Keratinocyte (primary cell): ENCODE measurements around the gene CDYL. TPM values are rescaled to one million over a fixed set of nuclear protein-coding genes. Genes with fewer than 3 reads are reported as not detected.

Experiments
- DNase-seq: peaks from one replicate; pipeline ENCODE4 v3.0.0-alpha.2; 2011; ENCODE audit warnings: low read depth, missing footprints, low spot score
- FAIRE-seq: peaks from 2 replicates; lab custom pipeline; 2011; peaks lifted over from hg19 to GRCh38; lab: Jason Lieb, UNC
- H2AFZ ChIP-seq: 2 replicates; pipeline ENCODE4 v1.6.0; 2012; ENCODE audit warnings: low read length, control low read depth, inconsistent platforms; ENCODE audit not compliant: control insufficient read depth
- H3K27ac ChIP-seq: 2 replicates; pipeline ENCODE4 v1.5.1; 2011; ENCODE audit warnings: low read length; ENCODE audit not compliant: control insufficient read depth, insufficient read depth
- H3K27me3 ChIP-seq: 3 replicates; pipeline ENCODE4 v1.6.0; 2011; ENCODE audit warnings: low read length; ENCODE audit not compliant: control insufficient read depth, insufficient read depth; ENCODE audit errors: extremely low read depth
- H3K36me3 ChIP-seq, 2 experiments: 2 replicates in 1 of 2; 3 replicates in 1 of 2; pipeline ENCODE4 v1.5.1; 2011; ENCODE audit warnings: low read length in 2 of 2, mild to moderate bottlenecking in 1 of 2; ENCODE audit not compliant: control insufficient read depth in 2 of 2, insufficient read depth in 2 of 2; ENCODE audit errors: extremely low read depth in 1 of 2
- H3K4me1 ChIP-seq: 3 replicates; pipeline ENCODE4 v1.5.1; 2011; ENCODE audit warnings: low read length; ENCODE audit not compliant: control insufficient read depth, insufficient read depth; ENCODE audit errors: extremely low read depth
- H3K4me2 ChIP-seq: 3 replicates; pipeline ENCODE4 v1.6.0; 2011; ENCODE audit warnings: low read depth, low read length; ENCODE audit not compliant: control insufficient read depth, insufficient read depth; ENCODE audit errors: extremely low read depth
- H3K4me3 ChIP-seq, 3 experiments: fragments of 200-600 bp in 1 of 3; sonication (generic) in 1 of 3; 2 replicates in 2 of 3; 3 replicates in 1 of 3; pipeline ENCODE4 v1.5.1; 2011 to 2016; ENCODE audit warnings: low read length in 3 of 3, mild to moderate bottlenecking in 3 of 3, control low read depth in 2 of 3, inconsistent platforms in 1 of 3, low read depth in 1 of 3, mixed read lengths in 1 of 3, mixed run types in 1 of 3, moderate library complexity in 1 of 3; ENCODE audit not compliant: control insufficient read depth in 2 of 3, insufficient read depth in 2 of 3; ENCODE audit errors: extremely low read depth in 1 of 3
- H3K79me2 ChIP-seq: 2 replicates; pipeline ENCODE4 v1.6.0; 2012; ENCODE audit warnings: low read length; ENCODE audit not compliant: control insufficient read depth, insufficient read depth
- H3K9ac ChIP-seq: 3 replicates; pipeline ENCODE4 v1.6.0; 2011; ENCODE audit warnings: low read length; ENCODE audit not compliant: control insufficient read depth, insufficient read depth; ENCODE audit errors: extremely low read depth
- H3K9me1 ChIP-seq: 3 replicates; pipeline ENCODE4 v1.6.0; 2011; ENCODE audit warnings: low read length; ENCODE audit not compliant: control insufficient read depth, insufficient read depth; ENCODE audit errors: extremely low read depth
- H3K9me3 ChIP-seq: 2 replicates; pipeline ENCODE4 v1.5.1; 2012; ENCODE audit warnings: low read depth, low read length; ENCODE audit not compliant: control insufficient read depth
- H4K20me1 ChIP-seq: 3 replicates; pipeline ENCODE4 v1.6.0; 2011; ENCODE audit warnings: low read length; ENCODE audit not compliant: control insufficient read depth, insufficient read depth; ENCODE audit errors: extremely low read depth
- CTCF ChIP-seq, 3 experiments: IDR thresholded peaks in 1 of 3; conservative IDR thresholded peaks in 1 of 3; optimal IDR thresholded peaks in 1 of 3; 2 replicates in 2 of 3; 3 replicates in 1 of 3; pipeline versions ENCODE3 to v1.5.1; 2011; ENCODE audit warnings: low read length in 3 of 3, mild to moderate bottlenecking in 3 of 3, moderate library complexity in 2 of 3, control low read depth in 1 of 3, inconsistent platforms in 1 of 3; ENCODE audit not compliant: insufficient read depth in 2 of 3; ENCODE audit errors: extremely low read depth in 1 of 3
- EZH2 ChIP-seq: IDR thresholded peaks from one replicate; pipeline ENCODE4 v1.6.1; 2012; ENCODE audit warnings: inconsistent platforms, mild to moderate bottlenecking, low read length, moderate library complexity
- dilution Hi-C: fragments of 300-500 bp; cut with MboI; formaldehyde crosslinking; loops from one replicate; pipeline ENCODE4 v1.7.0; 2020; ENCODE audit warnings: low sequenced_read_pairs; ENCODE audit not compliant: extremely low pct_ligation_motif_present
- polyA plus RNA-seq, 5 experiments: library from polyadenylated mRNA; depleted of rRNA in 3 of 5; stranded (reverse) in 3 of 5; stranded (forward) in 1 of 5; unstranded in 1 of 5; fragments of >200 nt; gene quantifications; 1 replicate in 1 of 5; 2 replicates in 3 of 5; 3 replicates in 1 of 5; pipeline versions ENCODE4 v1.2.1 to v1.2.3, GENCODE V29; 2011 to 2012; ENCODE audit warnings: missing spikeins in 2 of 5, low read depth in 1 of 5, low replicate concordance in 1 of 5

The CDYL gene
- polyA plus RNA-seq, 1 donor (not counting 4 experiments of a cell fraction or from before 2014, with no cell fraction given): 48.0 TPM

GRCh38 chr6:4879741-4880275 is 103.6 kb downstream of the CDYL start:
- DNase-seq (no peak), FAIRE-seq (no peak)
- H3K9me1 ChIP-seq: peaks cover 4% of the 10 kb centered on the region
- H3K4me2 ChIP-seq: no peak overlapping the region
- H3K9ac ChIP-seq: no peak overlapping the region
- no peak overlapping the region for H2AFZ ChIP-seq
- peaks cover 98% of the 10 kb centered on the region for H3K79me2 ChIP-seq
- H3K27me3 ChIP-seq: no peaks in the 10 kb centered on the region
- H3K9me3 ChIP-seq: no peaks in the 10 kb centered on the region
- H4K20me1 ChIP-seq: peaks cover 36% of the 10 kb centered on the region
- peaks cover 0 to 1% of the 10 kb centered on the region in 2 experiments for H3K36me3 ChIP-seq
- H3K4me1 ChIP-seq: no peaks in the 10 kb centered on the region
- no peak overlapping the region for H3K27ac ChIP-seq
- dilution Hi-C loops: no loop called here
- H3K4me3 ChIP-seq: no peak overlapping the region
- TF ChIP-seq CTCF (optimal IDR thresholded peaks at IDR 0.05 in 1 of 3, IDR thresholded peaks at IDR 0.05 in 1 of 3, conservative IDR thresholded peaks at IDR 0.05 in 1 of 3; ENCODE audit: extremely low read depth in 1 of 3, insufficient read depth in 2 of 3, low read length in 3 of 3) (no peak), EZH2 (no peak)

- Histone ChIP-seq H3K36me3 (peaks cover 0 to 1% of the 10 kb centered on the region in 2 experiments), H3K4me2 (no peak overlapping the region), H3K4me1 (no peaks in the 10 kb centered on the region), H3K9me1 (peaks cover 4% of the 10 kb centered on the region), H3K9me3 (no peaks in the 10 kb centered on the region), H4K20me1 (peaks cover 37% of the 10 kb centered on the region), H2AFZ (no peak overlapping the region), H3K79me2 (peaks cover 98% of the 10 kb centered on the region), H3K27me3 (no peaks in the 10 kb centered on the region), H3K9ac (no peak overlapping the region), H3K27ac (no peak overlapping the region), H3K4me3 (no peak overlapping the region)
- no peak for DNase-seq
- dilution Hi-C loops: no loop called here
- no peak for TF ChIP-seq CTCF (optimal IDR thresholded peaks at IDR 0.05 in 1 of 3, IDR thresholded peaks at IDR 0.05 in 1 of 3, conservative IDR thresholded peaks at IDR 0.05 in 1 of 3; ENCODE audit: extremely low read depth in 1 of 3, insufficient read depth in 2 of 3, low read length in 3 of 3)
- TF ChIP-seq EZH2: no peak
- FAIRE-seq: no peak
Observed at GRCh38 chr6:4880363-4880762, 104.2 kb downstream of the CDYL start.
